ENCODE data around the gene ZNF639.

The ZNF639 gene

GRCh38 chr3:179309225-179310078, 13.4 kb upstream of the ZNF639 start:
- no peak for DNase-seq (ENCODE audit: low read depth)

- peak; percentile 18 for DNase-seq (ENCODE audit: low read depth)
These were observed 4.0 kb upstream of the ZNF639 start for GRCh38 chr3:179318876-179319275.

GRCh38 chr3:179321668-179322285, 1.1 kb upstream of the ZNF639 start:
- peak; percentile 75 for DNase-seq (ENCODE audit: low read depth)

GRCh38 chr3:179323197-179324110, 623 bp downstream of the ZNF639 start:
- DNase-seq (ENCODE audit: low read depth), result peak; percentile 78

- peak; percentile 63 for DNase-seq (ENCODE audit: low read depth)
These were observed 1.5 kb downstream of the ZNF639 start for GRCh38 chr3:179324270-179324754.

GRCh38 chr3:179330438-179330837, 7.6 kb downstream of the ZNF639 start:
- DNase-seq (ENCODE audit: low read depth), result peak; percentile 40

- DNase-seq (ENCODE audit: low read depth), result no peak
These were observed 9.4 kb downstream of the ZNF639 start for GRCh38 chr3:179332240-179332639.

GRCh38 chr3:179333084-179333483, 10.3 kb downstream of the ZNF639 start:
- DNase-seq (ENCODE audit: low read depth), result no peak

GRCh38 chr3:179336345-179336929, 13.6 kb downstream of the ZNF639 start:
- DNase-seq (ENCODE audit: low read depth), result no peak

- peak; percentile 97 for DNase-seq (ENCODE audit: low read depth)
These were observed 24.7 kb downstream of the ZNF639 start, which contains the start of gene MFN1 for GRCh38 chr3:179347345-179348194. TSS of gene MFN1 (plus strand) at chr3:179347709. CDS start at chr3:179348852, 1,143 bp downstream.

GRCh38 chr3:179348325-179349013, 25.6 kb downstream of the ZNF639 start:
- peak; percentile 13 for DNase-seq (ENCODE audit: low read depth)

- no peak for DNase-seq (ENCODE audit: low read depth)
These were observed 33.2 kb downstream of the ZNF639 start for GRCh38 chr3:179355996-179356395.

- no peak for DNase-seq (ENCODE audit: low read depth)
These were observed 40.5 kb downstream of the ZNF639 start for GRCh38 chr3:179363332-179363731.

- no peak for DNase-seq (ENCODE audit: low read depth)
These were observed 46.8 kb downstream of the ZNF639 start for GRCh38 chr3:179369621-179370020.

GRCh38 chr3:179373938-179374337, 51.1 kb downstream of the ZNF639 start:
- DNase-seq (ENCODE audit: low read depth), result peak; percentile 30

- no peak for DNase-seq (ENCODE audit: low read depth)
These were observed 52.5 kb downstream of the ZNF639 start for GRCh38 chr3:179375091-179375999.

GRCh38 chr3:179376474-179376873, 53.6 kb downstream of the ZNF639 start:
- no peak for DNase-seq (ENCODE audit: low read depth)
